SU-DHL-6 (cell line): ENCODE measurements around the gene HSD17B13.

Experiments used
- H2AFZ ChIP-seq: fragments of 200-600 bp; sonication (generic); 2 replicates; pipeline ENCODE4 v1.6.1; 2014; ENCODE audit warnings: low read depth, mild to moderate bottlenecking, moderate library complexity, mixed read lengths, antibody characterized with exemption, low read length; ENCODE audit not compliant: severe bottlenecking
- H3F3A ChIP-seq: fragments of 200-600 bp; shearing (Covaris generic); 2 replicates; pipeline ENCODE4 v1.6.0; 2016; ENCODE audit warnings: antibody characterized with exemption, mild to moderate bottlenecking; ENCODE audit not compliant: insufficient read depth
- H3K27ac ChIP-seq: fragments of 200-600 bp; sonication (generic); 2 replicates; pipeline ENCODE4 v1.5.1; 2016; ENCODE audit warnings: low read depth, mild to moderate bottlenecking, low read length, moderate library complexity, mixed read lengths
- H3K27me3 ChIP-seq: fragments of 200-600 bp; sonication (generic), shearing (Covaris generic); 2 replicates; pipeline ENCODE4 v1.6.0; 2014; ENCODE audit warnings: mild to moderate bottlenecking, low read length
- H3K36me3 ChIP-seq: fragments of 200-600 bp; sonication (generic); 2 replicates; pipeline ENCODE4 v1.6.1; 2014; ENCODE audit warnings: mild to moderate bottlenecking, low read length, mixed read lengths
- H3K4me2 ChIP-seq: fragments of 300-600, 200-600 bp; shearing (Covaris generic), sonication (generic); 2 replicates; pipeline ENCODE4 v1.6.0; 2014; ENCODE audit warnings: low read length, low read depth, mild to moderate bottlenecking; ENCODE audit not compliant: poor library complexity, severe bottlenecking
- H3K4me3 ChIP-seq: fragments of 200-600 bp; sonication (generic); 2 replicates; pipeline ENCODE4 v1.5.1; 2014; ENCODE audit warnings: antibody characterized with exemption, low read length, mild to moderate bottlenecking, mixed read lengths; ENCODE audit not compliant: insufficient read depth, poor library complexity, severe bottlenecking
- H3K79me2 ChIP-seq: fragments of 200-600 bp; sonication (generic); 2 replicates; pipeline ENCODE4 v1.6.1; 2014; ENCODE audit warnings: mild to moderate bottlenecking, low read length, moderate library complexity; ENCODE audit not compliant: insufficient read depth
- H3K9ac ChIP-seq: fragments of 200-600 bp; sonication (generic); 2 replicates; pipeline ENCODE4 v1.7.0; 2014; ENCODE audit warnings: mild to moderate bottlenecking, low read length
- H3K9me2 ChIP-seq: fragments of 200-600 bp; sonication (generic); replicated peaks from 2 replicates; pipeline ENCODE4 v1.6.1; 2014; ENCODE audit warnings: low read length; ENCODE audit not compliant: insufficient read depth
- H3K9me3 ChIP-seq: fragments of 200-600 bp; sonication (generic); 2 replicates; pipeline ENCODE4 v1.6.1; 2014; ENCODE audit warnings: low read length, mixed read lengths; ENCODE audit not compliant: insufficient read depth
- H4K20me1 ChIP-seq: fragments of 200-600 bp; sonication (generic); 2 replicates; pipeline ENCODE4 v1.6.1; 2014; ENCODE audit warnings: low read depth, mild to moderate bottlenecking, antibody characterized with exemption, low read length, moderate library complexity, mixed read lengths
- CTCF ChIP-seq: fragments of 200-600 bp; sonication (generic); IDR thresholded peaks from one replicate; pipeline ENCODE4 v1.5.1; 2017; ENCODE audit warnings: antibody characterized with exemption, mild to moderate bottlenecking, low read length, moderate library complexity; ENCODE audit not compliant: insufficient read depth, poor library complexity, severe bottlenecking
- EZH2phosphoT487 ChIP-seq: fragments of 200-600 bp; sonication (generic), shearing (Covaris generic); conservative IDR thresholded peaks from 2 replicates; pipeline ENCODE4 v1.6.1; 2018; ENCODE audit warnings: mild to moderate bottlenecking, antibody characterized with exemption, low read length, moderate library complexity, mixed read lengths

HSD17B13 gene

GRCh38 chr4:87255755-87256154 is 66.9 kb downstream of the HSD17B13 start:
- no peaks in the 10 kb centered on the region for H3K9me3 ChIP-seq
- TF ChIP-seq EZH2phosphoT487 = no peak
- TF ChIP-seq CTCF = no peak
- H3K9me2 ChIP-seq = no peaks in the 10 kb centered on the region
- H3K9ac ChIP-seq = no peak overlapping the region
- no peaks in the 10 kb centered on the region for H4K20me1 ChIP-seq
- H3K4me2 ChIP-seq = no peak overlapping the region
- H3K79me2 ChIP-seq = no peaks in the 10 kb centered on the region
- H3K36me3 ChIP-seq = no peaks in the 10 kb centered on the region
- no peak overlapping the region for H2AFZ ChIP-seq
- no peaks in the 10 kb centered on the region for H3F3A ChIP-seq
- no peak overlapping the region for H3K4me3 ChIP-seq
- no peaks in the 10 kb centered on the region for H3K27me3 ChIP-seq
- no peak overlapping the region for H3K27ac ChIP-seq
